GM12872 (cell line): ENCODE measurements around the gene NOS1AP.

Experiments used
- TF ChIP-seq, protein P1 (sequence below): IDR thresholded peaks from 3 replicates; pipeline ENCODE4 v1.5.1; 2011; ENCODE audit warnings: low read depth, mild to moderate bottlenecking, low read length, moderate library complexity; ENCODE audit not compliant: insufficient read depth

NOS1AP gene

DNA sequence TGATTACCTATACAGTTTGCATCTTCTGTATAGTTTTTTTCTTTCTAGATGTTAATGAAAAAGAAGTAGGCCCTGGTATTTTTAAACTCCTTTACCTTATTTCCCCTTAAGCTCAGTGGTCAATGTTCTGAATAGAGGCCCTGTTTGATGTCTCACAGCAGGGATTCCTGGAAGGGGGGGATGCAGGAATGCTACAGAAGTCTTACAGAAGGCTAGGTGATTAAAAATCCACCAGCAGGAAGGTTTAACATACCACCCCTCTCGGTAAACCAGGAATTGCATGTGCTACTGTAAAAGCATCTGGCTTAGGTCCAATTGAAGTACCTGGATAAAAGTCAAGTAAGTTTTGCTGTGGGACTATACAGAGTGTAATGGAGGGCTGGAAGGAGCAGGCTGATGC is 78.3 kb downstream of the NOS1AP start:
- TF ChIP-seq, protein P1, sequence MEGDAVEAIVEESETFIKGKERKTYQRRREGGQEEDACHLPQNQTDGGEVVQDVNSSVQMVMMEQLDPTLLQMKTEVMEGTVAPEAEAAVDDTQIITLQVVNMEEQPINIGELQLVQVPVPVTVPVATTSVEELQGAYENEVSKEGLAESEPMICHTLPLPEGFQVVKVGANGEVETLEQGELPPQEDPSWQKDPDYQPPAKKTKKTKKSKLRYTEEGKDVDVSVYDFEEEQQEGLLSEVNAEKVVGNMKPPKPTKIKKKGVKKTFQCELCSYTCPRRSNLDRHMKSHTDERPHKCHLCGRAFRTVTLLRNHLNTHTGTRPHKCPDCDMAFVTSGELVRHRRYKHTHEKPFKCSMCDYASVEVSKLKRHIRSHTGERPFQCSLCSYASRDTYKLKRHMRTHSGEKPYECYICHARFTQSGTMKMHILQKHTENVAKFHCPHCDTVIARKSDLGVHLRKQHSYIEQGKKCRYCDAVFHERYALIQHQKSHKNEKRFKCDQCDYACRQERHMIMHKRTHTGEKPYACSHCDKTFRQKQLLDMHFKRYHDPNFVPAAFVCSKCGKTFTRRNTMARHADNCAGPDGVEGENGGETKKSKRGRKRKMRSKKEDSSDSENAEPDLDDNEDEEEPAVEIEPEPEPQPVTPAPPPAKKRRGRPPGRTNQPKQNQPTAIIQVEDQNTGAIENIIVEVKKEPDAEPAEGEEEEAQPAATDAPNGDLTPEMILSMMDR, result no peak

DNA sequence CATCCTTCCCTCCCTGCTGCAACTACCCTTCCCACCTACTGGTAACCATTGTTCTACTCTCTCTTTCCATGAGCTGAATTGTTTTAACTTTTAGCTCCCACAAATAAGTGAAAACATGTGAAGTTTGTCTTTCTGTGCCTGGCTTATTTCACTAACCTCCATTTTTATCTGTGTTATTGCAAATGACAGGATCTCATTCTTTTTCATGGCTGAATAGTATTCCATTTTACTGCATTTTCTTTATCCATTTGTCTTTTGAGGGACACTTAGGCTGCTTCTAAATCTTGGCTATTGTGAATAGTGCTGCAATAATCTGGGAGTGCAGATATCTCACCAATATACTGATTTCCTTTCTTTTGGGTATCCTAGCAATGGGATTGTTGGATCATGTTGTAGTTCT is 80.6 kb downstream of the NOS1AP start:
- TF ChIP-seq, protein P1, result no peak

DNA sequence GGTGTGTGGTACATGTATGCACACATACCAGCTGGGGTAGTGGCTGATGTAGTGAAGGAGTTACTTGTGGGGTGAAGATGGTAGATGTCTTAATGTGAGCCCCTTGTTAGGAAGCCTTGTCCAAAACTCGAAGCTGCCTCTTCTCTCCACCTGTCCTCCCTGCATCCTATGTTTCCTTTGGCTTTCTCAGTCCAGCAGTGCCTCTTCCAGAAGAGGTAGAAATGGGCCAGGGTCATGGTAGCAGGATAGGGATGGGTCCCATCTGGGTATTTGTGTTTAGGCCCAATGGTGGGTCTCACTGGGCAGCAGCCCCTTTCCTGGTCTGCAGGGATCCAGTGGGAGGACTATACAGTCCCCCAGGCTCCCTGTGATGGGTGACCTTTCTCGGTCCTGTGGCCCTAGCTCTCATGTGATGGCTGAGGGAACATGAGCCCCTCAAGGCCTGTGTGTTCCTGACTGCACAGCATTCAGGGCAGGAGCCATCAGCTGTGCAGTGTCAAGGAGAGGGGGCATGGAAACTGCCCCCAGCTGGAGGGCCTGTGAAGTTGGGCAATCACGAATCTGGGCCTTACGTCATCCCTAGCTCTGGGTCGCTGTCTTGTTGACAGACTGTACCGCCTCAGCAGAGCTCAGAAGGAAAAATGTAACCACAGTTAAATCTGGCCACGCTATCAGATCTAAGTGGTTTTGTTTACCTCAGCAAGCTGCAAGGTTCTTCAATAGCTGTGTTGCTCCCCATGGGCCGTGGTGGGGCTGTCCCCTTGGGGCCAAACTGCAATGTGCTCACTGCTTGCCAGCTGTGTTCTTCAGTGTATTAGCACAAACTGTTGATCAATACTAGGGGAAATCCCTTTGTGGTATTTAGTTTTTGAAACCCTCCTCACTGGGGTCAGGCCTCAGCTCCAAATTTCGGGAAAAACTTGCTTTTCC is 82.7 kb downstream of the NOS1AP start:
- TF ChIP-seq, protein P1, result no peak

DNA sequence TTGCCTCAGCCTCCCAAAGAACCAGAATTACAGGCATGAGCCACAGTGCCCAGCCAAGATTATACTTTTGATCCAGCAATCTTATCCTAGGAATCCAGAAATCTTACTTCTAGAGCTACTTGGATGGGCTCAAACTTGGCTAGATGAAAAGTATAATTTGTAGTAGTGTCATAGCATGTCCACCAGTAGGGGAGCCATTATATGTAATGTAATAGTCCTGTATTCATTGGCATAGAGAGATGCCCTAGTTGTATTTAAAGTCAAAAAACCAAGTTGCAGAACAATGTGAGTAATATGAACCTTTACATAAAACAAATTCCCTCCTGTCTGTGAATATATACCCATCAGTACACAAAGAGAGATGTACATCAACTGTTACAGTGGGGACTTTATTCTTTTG is 83.9 kb downstream of the NOS1AP start:
- TF ChIP-seq, protein P1, result no peak

DNA sequence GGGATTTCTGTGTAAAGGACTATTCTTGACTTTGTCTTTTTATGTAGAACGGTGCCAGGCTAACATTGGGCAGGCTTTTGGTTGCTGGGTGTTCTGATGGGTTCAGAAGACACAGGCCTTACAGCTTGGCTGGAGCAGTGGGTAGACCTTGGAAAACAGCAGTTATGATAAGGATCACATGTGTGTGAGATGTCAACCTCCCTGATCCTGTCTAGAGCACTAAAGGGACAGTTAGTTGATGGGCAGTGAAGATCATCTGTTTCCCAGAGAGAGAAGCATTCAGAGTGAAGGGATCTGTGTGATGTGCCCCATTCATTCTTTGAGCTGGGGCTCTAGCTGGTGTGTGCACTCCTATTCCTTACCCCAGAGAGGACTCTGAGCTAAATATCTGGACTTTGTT is 88.0 kb downstream of the NOS1AP start:
- TF ChIP-seq, protein P1, result no peak

DNA sequence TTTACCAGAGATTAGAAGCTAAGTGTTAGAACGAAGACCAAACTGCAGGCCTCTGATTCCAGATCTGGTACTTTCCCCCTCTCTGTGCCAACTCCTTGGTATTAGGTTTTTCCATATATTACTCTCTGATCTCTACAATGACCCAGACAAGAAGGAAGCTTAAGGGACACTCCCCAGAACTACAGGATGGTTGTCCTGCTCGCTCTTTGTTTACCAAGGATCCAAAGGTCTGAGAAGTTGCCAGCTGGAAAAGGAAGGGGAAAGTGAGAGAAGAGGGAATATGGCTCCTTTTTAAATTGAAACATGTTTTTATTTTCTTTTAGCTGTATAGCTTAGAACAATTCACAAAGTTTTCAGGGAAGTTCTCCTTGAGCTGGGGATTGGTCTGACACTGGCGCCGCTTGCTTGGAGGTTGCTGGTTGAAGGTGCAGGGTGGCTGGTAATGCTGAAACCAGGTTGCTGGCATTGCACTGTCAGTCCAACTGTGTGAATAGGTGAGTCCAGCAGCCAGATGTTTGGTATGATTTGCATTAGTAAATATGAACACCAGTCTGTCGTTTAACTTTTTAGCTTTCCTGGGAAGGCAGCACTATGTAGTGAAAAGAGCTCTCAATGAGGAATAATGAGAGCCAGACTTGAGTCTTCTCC is 89.3 kb downstream of the NOS1AP start:
- TF ChIP-seq, protein P1, result no peak

DNA sequence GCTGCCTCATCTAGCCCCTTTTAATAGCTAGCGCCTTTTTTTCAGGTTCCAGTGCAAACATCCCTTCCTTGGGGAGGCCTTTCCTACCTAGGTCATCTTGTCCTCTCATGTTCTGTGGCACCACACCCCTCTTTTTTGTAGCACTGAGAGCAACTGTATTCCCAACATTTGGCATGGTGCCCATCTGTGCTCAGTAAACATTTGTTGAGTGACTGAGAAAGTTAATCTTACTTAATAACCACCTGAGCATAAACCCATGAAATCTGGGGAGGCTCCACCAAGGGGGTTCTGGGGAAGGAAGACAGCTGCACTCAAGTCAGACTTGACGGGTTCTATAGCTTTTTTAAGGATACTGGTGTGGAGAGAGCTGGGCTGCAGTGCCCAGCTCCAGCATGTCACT is 90.0 kb downstream of the NOS1AP start:
- TF ChIP-seq, protein P1, result no peak
